HCT116 (cell line): ENCODE data around the gene VIPR1. TPM values are rescaled to one million over a fixed set of nuclear protein-coding genes. Genes with fewer than 3 reads are reported as not detected.

Experiments
- ATAC-seq: fragments of 200-7000 bp; cut with Tn5 transposase; 2 replicates; pipeline ENCODE4 v1.9.1; 2020; ENCODE audit warnings: mild to moderate bottlenecking, moderate library complexity
- BruUV-seq: library from RNA; stranded (reverse); fragments of 400-500 nt; replicated peaks from 2 replicates; lab custom pipeline; 2021; lab: Mats Ljungman, UMichigan
- CTCF ChIA-PET: fragments of 300-600 bp; sonication (Branson Sonifier 250); formaldehyde crosslinking; loops from one replicate; lab custom pipeline; 2021; ENCODE audit warnings: antibody characterized with exemption; lab: Charles Lee
- POLR2A ChIA-PET: fragments of 300-600, 350-600 bp; sonication (Branson Sonifier 250); formaldehyde crosslinking; loops from one replicate; lab custom pipeline; 2021; ENCODE audit warnings: antibody characterized with exemption; lab: Charles Lee
- RAD21 ChIA-PET, 2 experiments: fragments of 300-600 bp; sonication (Branson Sonifier 250); formaldehyde crosslinking; loops; one replicate each; lab custom pipeline; 2023; ENCODE audit warnings: low total read pairs in 2 of 2; ENCODE audit not compliant: uncharacterized antibody in 2 of 2, unreplicated experiment in 2 of 2, low non-redundant PET in 1 of 2; lab: Charles Lee
- DNase-seq: peaks from one replicate; pipeline ENCODE4 v3.0.0-alpha.2; 2010; ENCODE audit warnings: low read depth, low spot score
- H2AFZ ChIP-seq: fragments of 200-600 bp; shearing (Covaris generic), sonication (generic); 2 replicates; pipeline ENCODE4 v1.6.1; 2017; ENCODE audit warnings: low read depth, mixed run types, mixed read lengths, antibody characterized with exemption, low read length; ENCODE audit not compliant: poor library complexity, severe bottlenecking
- H3K27ac ChIP-seq: 2 replicates; pipeline ENCODE4 v1.5.1; 2012; ENCODE audit warnings: low read depth, low read length
- H3K27me3 ChIP-seq: fragments of 200-600 bp; sonication (generic); 2 replicates; pipeline ENCODE4 v1.6.1; 2016; ENCODE audit warnings: mixed run types, low read length, mixed read lengths; ENCODE audit not compliant: insufficient read depth
- H3K36me3 ChIP-seq, 2 experiments: fragments of 200-500 bp in 1 of 2; fragments of 200-600 bp in 1 of 2; sonication (Bioruptor generic) in 1 of 2; sonication (generic) in 1 of 2; 2 replicates each; pipeline versions ENCODE4 v1.5.1 to v1.6.1; 2014 to 2016; ENCODE audit warnings: low read length in 2 of 2, inconsistent platforms in 1 of 2, mixed read lengths in 1 of 2, mixed run types in 1 of 2; ENCODE audit not compliant: insufficient read depth in 2 of 2, control insufficient read depth in 1 of 2
- H3K4me1 ChIP-seq, 2 experiments: fragments of 200-600 bp in 1 of 2; sonication (generic) in 1 of 2; 2 replicates each; pipeline versions ENCODE4 v1.5.1 to v1.6.1; 2012 to 2017; ENCODE audit warnings: low read length in 2 of 2, inconsistent platforms in 1 of 2, mild to moderate bottlenecking in 1 of 2, mixed read lengths in 1 of 2, mixed run types in 1 of 2, moderate library complexity in 1 of 2; ENCODE audit not compliant: insufficient read depth in 2 of 2, control insufficient read depth in 1 of 2
- H3K4me2 ChIP-seq: fragments of 200-600 bp; sonication (generic); 2 replicates; pipeline ENCODE4 v1.6.1; 2017; ENCODE audit warnings: mixed run types, low read length, mixed read lengths
- H3K4me3 ChIP-seq, 2 experiments: fragments of 200-600 bp in 1 of 2; sonication (generic) in 1 of 2; replicated peaks in 1 of 2; 2 replicates each; pipeline ENCODE4 v1.5.1; 2011 to 2016; ENCODE audit warnings: low read length in 2 of 2, control low read depth in 1 of 2, low read depth in 1 of 2, mild to moderate bottlenecking in 1 of 2, mixed read lengths in 1 of 2, mixed run types in 1 of 2
- H3K79me2 ChIP-seq: fragments of 200-600 bp; sonication (generic); 2 replicates; pipeline ENCODE4 v1.6.1; 2017; ENCODE audit warnings: mild to moderate bottlenecking, mixed run types, low read length, moderate library complexity, mixed read lengths; ENCODE audit not compliant: insufficient read depth
- H3K9ac ChIP-seq: fragments of 200-600 bp; sonication (generic); 2 replicates; pipeline ENCODE4 v1.6.1; 2016; ENCODE audit warnings: low read length, mixed read lengths
- H3K9me2 ChIP-seq: fragments of 200-600 bp; sonication (generic), shearing (Covaris generic); 2 replicates; pipeline ENCODE4 v1.6.1; 2017; ENCODE audit warnings: mixed run types, mild to moderate bottlenecking, moderate library complexity; ENCODE audit not compliant: insufficient read depth
- H3K9me3 ChIP-seq, 2 experiments: fragments of 200-500 bp in 1 of 2; fragments of 200-600 bp in 1 of 2; sonication (Bioruptor generic) in 1 of 2; sonication (generic) in 1 of 2; 2 replicates each; pipeline ENCODE4 v1.6.1; 2014 to 2017; ENCODE audit warnings: low read length in 2 of 2, mixed read lengths in 2 of 2, inconsistent platforms in 1 of 2, low read depth in 1 of 2, mild to moderate bottlenecking in 1 of 2, mixed run types in 1 of 2, moderate library complexity in 1 of 2; ENCODE audit not compliant: control insufficient read depth in 1 of 2, insufficient read depth in 1 of 2
- H4K20me1 ChIP-seq: fragments of 200-600 bp; sonication (generic), shearing (Covaris generic); 2 replicates; pipeline ENCODE4 v1.6.1; 2017; ENCODE audit warnings: mixed run types, mild to moderate bottlenecking, moderate library complexity; ENCODE audit not compliant: insufficient read depth
- CEBPB ChIP-seq: IDR thresholded peaks from 2 replicates; pipeline ENCODE4 v1.6.1; 2012; ENCODE audit warnings: low read depth
- EGR1 ChIP-seq: IDR thresholded peaks from 2 replicates; pipeline ENCODE4 v1.6.1; 2012; ENCODE audit warnings: low read depth
- EZH2 ChIP-seq: fragments of 200-600 bp; sonication (generic); IDR thresholded peaks from 2 replicates; pipeline ENCODE4 v1.6.1; 2017; ENCODE audit warnings: antibody characterized with exemption, mixed run types
- JUND ChIP-seq: IDR thresholded peaks from 2 replicates; pipeline ENCODE4 v1.6.1; 2012
- RAD21 ChIP-seq: IDR thresholded peaks from 2 replicates; pipeline ENCODE4 v1.6.1; 2012; ENCODE audit warnings: low read depth, mild to moderate bottlenecking
- SIN3A ChIP-seq: IDR thresholded peaks from 2 replicates; pipeline ENCODE4 v1.6.1; 2012; ENCODE audit warnings: low read depth
- SP1 ChIP-seq: IDR thresholded peaks from 2 replicates; pipeline ENCODE4 v1.6.1; 2012; ENCODE audit warnings: low read depth
- ZNF274 ChIP-seq: fragments of 200-500 bp; sonication (Bioruptor generic); IDR thresholded peaks from 2 replicates; pipeline ENCODE4 v1.6.1; 2014; ENCODE audit warnings: mild to moderate bottlenecking, low read depth, low read length, inconsistent platforms
- intact Hi-C: fragments of 100-400 bp; cut with micrococcal nuclease; formaldehyde crosslinking; loops from 2 replicates; pipeline ENCODE4 v1.10.0; 2022
- total RNA-seq: library from RNA; stranded (reverse); gene quantifications from one replicate; pipeline ENCODE4 v1.2.1, GENCODE V29; 2021; ENCODE audit not compliant: unreplicated experiment
- TF ChIP-seq, protein P1 (sequence below), 3 experiments: fragments of 200-600 bp in 1 of 3; sonication (generic) in 1 of 3; IDR thresholded peaks in 2 of 3; conservative IDR thresholded peaks in 1 of 3; 2 replicates each; pipeline ENCODE4 v1.5.1; 2012 to 2017; ENCODE audit warnings: low read depth in 2 of 3, low read length in 2 of 3, antibody characterized with exemption in 1 of 3, borderline replicate concordance in 1 of 3, control low read depth in 1 of 3, mild to moderate bottlenecking in 1 of 3, mixed read lengths in 1 of 3, mixed run types in 1 of 3, moderate library complexity in 1 of 3; ENCODE audit not compliant: insufficient read depth in 1 of 3
- TF ChIP-seq, protein P2 (sequence below): IDR thresholded peaks from 2 replicates; pipeline ENCODE4 v1.6.1; 2012; ENCODE audit warnings: low read depth

VIPR1 gene
- total RNA-seq, 1 experiment from 2014 or later: 9.6 TPM

DNA sequence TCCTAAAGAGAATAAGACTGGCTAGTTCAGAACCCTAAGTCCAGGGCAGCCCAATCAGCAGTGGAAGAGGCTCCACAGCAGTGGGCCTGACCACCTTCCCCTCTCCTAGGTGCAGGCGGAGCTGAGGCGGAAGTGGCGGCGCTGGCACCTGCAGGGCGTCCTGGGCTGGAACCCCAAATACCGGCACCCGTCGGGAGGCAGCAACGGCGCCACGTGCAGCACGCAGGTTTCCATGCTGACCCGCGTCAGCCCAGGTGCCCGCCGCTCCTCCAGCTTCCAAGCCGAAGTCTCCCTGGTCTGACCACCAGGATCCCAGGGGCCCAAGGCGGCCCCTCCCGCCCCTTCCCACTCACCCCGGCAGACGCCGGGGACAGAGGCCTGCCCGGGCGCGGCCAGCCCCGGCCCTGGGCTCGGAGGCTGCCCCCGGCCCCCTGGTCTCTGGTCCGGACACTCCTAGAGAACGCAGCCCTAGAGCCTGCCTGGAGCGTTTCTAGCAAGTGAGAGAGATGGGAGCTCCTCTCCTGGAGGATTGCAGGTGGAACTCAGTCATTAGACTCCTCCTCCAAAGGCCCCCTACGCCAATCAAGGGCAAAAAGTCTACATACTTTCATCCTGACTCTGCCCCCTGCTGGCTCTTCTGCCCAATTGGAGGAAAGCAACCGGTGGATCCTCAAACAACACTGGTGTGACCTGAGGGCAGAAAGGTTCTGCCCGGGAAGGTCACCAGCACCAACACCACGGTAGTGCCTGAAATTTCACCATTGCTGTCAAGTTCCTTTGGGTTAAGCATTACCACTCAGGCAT, 33.7 kb downstream of the VIPR1 start:
- ChIA-PET POLR2A (no interaction called here), CTCF (interaction anchor here (0.8 to 4.2 kb wide), 6 partner anchors 9 to 306 kb away, joined by 3 to 24 read pairs (median 4); no protein-coding TSS in a partner anchor)
- no peaks in the 10 kb centered on the region for H3K36me3 ChIP-seq
- no peaks in the 10 kb centered on the region for H3K27me3 ChIP-seq
- H2AFZ ChIP-seq: no peak overlapping the region
- H3K4me2 ChIP-seq: no peak overlapping the region
- peaks cover 3 to 13% of the 10 kb centered on the region in 2 experiments; a peak in 2 of 4 replicates for H3K4me1 ChIP-seq
- DNase-seq: no peak
- no peak overlapping the region for H3K4me3 ChIP-seq
- no peaks in the 10 kb centered on the region for H3K79me2 ChIP-seq
- no peaks in the 10 kb centered on the region for H4K20me1 ChIP-seq
- TF ChIP-seq RAD21 (peak; percentile 57), ZNF274 (no peak), SIN3A (no peak)
- TF ChIP-seq, protein P1, sequence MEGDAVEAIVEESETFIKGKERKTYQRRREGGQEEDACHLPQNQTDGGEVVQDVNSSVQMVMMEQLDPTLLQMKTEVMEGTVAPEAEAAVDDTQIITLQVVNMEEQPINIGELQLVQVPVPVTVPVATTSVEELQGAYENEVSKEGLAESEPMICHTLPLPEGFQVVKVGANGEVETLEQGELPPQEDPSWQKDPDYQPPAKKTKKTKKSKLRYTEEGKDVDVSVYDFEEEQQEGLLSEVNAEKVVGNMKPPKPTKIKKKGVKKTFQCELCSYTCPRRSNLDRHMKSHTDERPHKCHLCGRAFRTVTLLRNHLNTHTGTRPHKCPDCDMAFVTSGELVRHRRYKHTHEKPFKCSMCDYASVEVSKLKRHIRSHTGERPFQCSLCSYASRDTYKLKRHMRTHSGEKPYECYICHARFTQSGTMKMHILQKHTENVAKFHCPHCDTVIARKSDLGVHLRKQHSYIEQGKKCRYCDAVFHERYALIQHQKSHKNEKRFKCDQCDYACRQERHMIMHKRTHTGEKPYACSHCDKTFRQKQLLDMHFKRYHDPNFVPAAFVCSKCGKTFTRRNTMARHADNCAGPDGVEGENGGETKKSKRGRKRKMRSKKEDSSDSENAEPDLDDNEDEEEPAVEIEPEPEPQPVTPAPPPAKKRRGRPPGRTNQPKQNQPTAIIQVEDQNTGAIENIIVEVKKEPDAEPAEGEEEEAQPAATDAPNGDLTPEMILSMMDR (IDR thresholded peaks at IDR 0.05 in 2 of 3, conservative IDR thresholded peaks at IDR 0.05 in 1 of 3; ENCODE audit: borderline replicate concordance in 1 of 3, insufficient read depth in 1 of 3, low read depth in 2 of 3, low read length in 2 of 3): peak; percentile 40 to 62 (median 62); a peak in 5 of 6 replicates
- TF ChIP-seq, all 23 proteins: peak for 2
- no TSS peak for BruUV-seq
- H3K9me3 ChIP-seq: no peaks in the 10 kb centered on the region
- intact Hi-C loops: loop anchor here (2.0 to 5.0 kb wide), 2 partner anchors 289 to 644 kb away; no protein-coding TSS in a partner anchor
- H3K9ac ChIP-seq: no peak overlapping the region
- RAD21 ChIA-PET: no interaction called here
- ATAC-seq: peak; percentile 55
- no peak overlapping the region for H3K27ac ChIP-seq
- H3K9me2 ChIP-seq: no peaks in the 10 kb centered on the region

DNA sequence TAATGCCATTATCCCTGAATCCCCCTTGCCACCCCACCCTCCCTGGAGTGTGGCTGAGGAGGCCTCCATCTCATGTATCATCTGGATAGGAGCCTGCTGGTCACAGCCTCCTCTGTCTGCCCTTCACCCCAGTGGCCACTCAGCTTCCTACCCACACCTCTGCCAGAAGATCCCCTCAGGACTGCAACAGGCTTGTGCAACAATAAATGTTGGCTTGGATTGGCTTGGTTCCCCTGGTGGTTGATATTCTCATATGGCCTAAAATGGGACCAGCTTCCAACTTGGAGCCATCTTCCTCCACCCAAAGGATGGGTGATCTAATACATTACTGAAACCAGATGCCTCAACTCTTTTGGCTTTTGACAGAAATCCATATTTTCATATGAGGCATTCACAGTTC, 34.9 kb downstream of the VIPR1 start:
- ATAC-seq: no peak
- POLR2A ChIA-PET: no interaction called here
- TF ChIP-seq EGR1: no peak
- no peak for TF ChIP-seq ZNF274
- no peak for TF ChIP-seq SIN3A
- no peak for TF ChIP-seq EZH2
- TF ChIP-seq, protein P2, sequence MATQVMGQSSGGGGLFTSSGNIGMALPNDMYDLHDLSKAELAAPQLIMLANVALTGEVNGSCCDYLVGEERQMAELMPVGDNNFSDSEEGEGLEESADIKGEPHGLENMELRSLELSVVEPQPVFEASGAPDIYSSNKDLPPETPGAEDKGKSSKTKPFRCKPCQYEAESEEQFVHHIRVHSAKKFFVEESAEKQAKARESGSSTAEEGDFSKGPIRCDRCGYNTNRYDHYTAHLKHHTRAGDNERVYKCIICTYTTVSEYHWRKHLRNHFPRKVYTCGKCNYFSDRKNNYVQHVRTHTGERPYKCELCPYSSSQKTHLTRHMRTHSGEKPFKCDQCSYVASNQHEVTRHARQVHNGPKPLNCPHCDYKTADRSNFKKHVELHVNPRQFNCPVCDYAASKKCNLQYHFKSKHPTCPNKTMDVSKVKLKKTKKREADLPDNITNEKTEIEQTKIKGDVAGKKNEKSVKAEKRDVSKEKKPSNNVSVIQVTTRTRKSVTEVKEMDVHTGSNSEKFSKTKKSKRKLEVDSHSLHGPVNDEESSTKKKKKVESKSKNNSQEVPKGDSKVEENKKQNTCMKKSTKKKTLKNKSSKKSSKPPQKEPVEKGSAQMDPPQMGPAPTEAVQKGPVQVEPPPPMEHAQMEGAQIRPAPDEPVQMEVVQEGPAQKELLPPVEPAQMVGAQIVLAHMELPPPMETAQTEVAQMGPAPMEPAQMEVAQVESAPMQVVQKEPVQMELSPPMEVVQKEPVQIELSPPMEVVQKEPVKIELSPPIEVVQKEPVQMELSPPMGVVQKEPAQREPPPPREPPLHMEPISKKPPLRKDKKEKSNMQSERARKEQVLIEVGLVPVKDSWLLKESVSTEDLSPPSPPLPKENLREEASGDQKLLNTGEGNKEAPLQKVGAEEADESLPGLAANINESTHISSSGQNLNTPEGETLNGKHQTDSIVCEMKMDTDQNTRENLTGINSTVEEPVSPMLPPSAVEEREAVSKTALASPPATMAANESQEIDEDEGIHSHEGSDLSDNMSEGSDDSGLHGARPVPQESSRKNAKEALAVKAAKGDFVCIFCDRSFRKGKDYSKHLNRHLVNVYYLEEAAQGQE: no peak
- no peak for TF ChIP-seq CEBPB
- TF ChIP-seq JUND: no peak
- TF ChIP-seq SP1: no peak

More for the DNA sequence above, 34.9 kb downstream of the VIPR1 start:
- ChIA-PET CTCF (interaction anchor here (1.2 to 4.2 kb wide), 4 partner anchors 8 to 308 kb away, joined by 3 to 24 read pairs (median 7); no protein-coding TSS in a partner anchor), RAD21 (no interaction called here)
- DNase-seq: no peak
- Histone ChIP-seq H3K4me2 (no peak overlapping the region), H2AFZ (no peak overlapping the region), H3K27me3 (no peaks in the 10 kb centered on the region), H3K4me1 (peaks cover 3 to 13% of the 10 kb centered on the region in 2 experiments; a peak in 2 of 4 replicates), H3K9me2 (no peaks in the 10 kb centered on the region), H3K4me3 (no peak overlapping the region), H4K20me1 (no peaks in the 10 kb centered on the region), H3K9ac (no peak overlapping the region), H3K79me2 (no peaks in the 10 kb centered on the region), H3K9me3 (no peaks in the 10 kb centered on the region), H3K36me3 (no peaks in the 10 kb centered on the region), H3K27ac (no peak overlapping the region)
- no TSS peak for BruUV-seq
- intact Hi-C loops: loop anchor here (2.0 to 5.0 kb wide), 2 partner anchors 291 to 645 kb away; no protein-coding TSS in a partner anchor
